Sigmoid colon (tissue), 7 donors: ENCODE measurements around the gene IL1RAPL2. TPM values are rescaled to one million over a fixed set of nuclear protein-coding genes. Genes with fewer than 3 reads are reported as not detected.

Experiments used
- DNase-seq: peaks from one replicate; pipeline ENCODE4 v3.0.0-alpha.2; 2019
- H3K27ac ChIP-seq, 4 donors: fragments of 200-600 bp; sonication (generic); one replicate each; pipeline ENCODE4 v1.5.1; 2016 to 2019; ENCODE audit warnings: mild to moderate bottlenecking in 1 of 4
- H3K27me3 ChIP-seq, 3 donors: fragments of 200-600 bp; sonication (generic); one replicate each; pipeline ENCODE4 v1.5.1; 2019; ENCODE audit warnings: mild to moderate bottlenecking in 1 of 3
- H3K36me3 ChIP-seq, 4 donors: fragments of 200-600 bp; sonication (generic); one replicate each; pipeline ENCODE4 v1.5.1; 2016 to 2019
- H3K4me1 ChIP-seq, 4 donors: fragments of 200-600 bp; sonication (generic); one replicate each; pipeline ENCODE4 v1.5.1; 2017 to 2019
- H3K4me3 ChIP-seq, 4 donors: fragments of 200-600 bp; sonication (generic); one replicate each; pipeline ENCODE4 v1.5.1; 2017 to 2019; ENCODE audit warnings: mild to moderate bottlenecking in 2 of 4, moderate library complexity in 1 of 4
- H3K9me3 ChIP-seq, 4 donors: fragments of 200-600 bp in 3 of 4; sonication (generic) in 3 of 4; one replicate each; pipeline versions ENCODE4 v1.5.1 to v1.6.1; 2013 to 2019
- EP300 ChIP-seq, 4 donors: sonication (generic); formaldehyde crosslinking; IDR thresholded peaks; one replicate each; pipeline ENCODE4 v1.6.1; 2017; ENCODE audit warnings: antibody characterized with exemption in 4 of 4
- POLR2A ChIP-seq, 2 donors: fragments of 450-650 bp; IDR thresholded peaks; one replicate each; pipeline ENCODE4 v1.6.1; 2016; ENCODE audit warnings: antibody characterized with exemption in 2 of 2, mild to moderate bottlenecking in 2 of 2, moderate library complexity in 2 of 2
- POLR2AphosphoS5 ChIP-seq, 4 donors: sonication (generic); formaldehyde crosslinking; IDR thresholded peaks; one replicate each; pipeline ENCODE4 v1.6.1; 2017; ENCODE audit warnings: antibody characterized with exemption in 4 of 4
- WGBS, 2 donors: extraction: QIAGEN DNeasy Blood & Tissue Kit; methylation state at CpG; one replicate each; pipeline ENCODE4 v1.1.7; 2013; 5-methylcytosine and 5-hydroxymethylcytosine counted together
- intact Hi-C: fragments of 100-400 bp; cut with DNase I; formaldehyde crosslinking; loops from one replicate; pipeline ENCODE4 v1.15.1; 2023
- polyA plus RNA-seq, 3 donors: library from polyadenylated mRNA; stranded (reverse); fragments of 200-250 nt; gene quantifications; one replicate each; pipeline ENCODE4 v1.2.3, GENCODE V29; 2013
- total RNA-seq, 4 donors: library from RNA; depleted of rRNA; stranded (reverse); fragments of >200 nt; gene quantifications; one replicate each; pipeline ENCODE4 v1.1.0, GENCODE V29; 2016
- TF ChIP-seq, protein P1 (sequence below), 4 experiments: fragments of 450-650 bp in 3 of 4; fragments of 200-600 bp in 1 of 4; IDR thresholded peaks; one replicate each; pipeline ENCODE4 v1.5.1; 2016 to 2019; ENCODE audit warnings: antibody characterized with exemption in 4 of 4, mild to moderate bottlenecking in 3 of 4, moderate library complexity in 2 of 4
- donor health status: healthy with polysubstance abuse.
- donor health status: Bipolar disorder and iron deficiency.
- donor health status: healthy.

IL1RAPL2 gene
- total and polyA plus RNA-seq, 7 donors: 0.01 to 1.1 (median 0.79) TPM; not detected in 3

DNA sequence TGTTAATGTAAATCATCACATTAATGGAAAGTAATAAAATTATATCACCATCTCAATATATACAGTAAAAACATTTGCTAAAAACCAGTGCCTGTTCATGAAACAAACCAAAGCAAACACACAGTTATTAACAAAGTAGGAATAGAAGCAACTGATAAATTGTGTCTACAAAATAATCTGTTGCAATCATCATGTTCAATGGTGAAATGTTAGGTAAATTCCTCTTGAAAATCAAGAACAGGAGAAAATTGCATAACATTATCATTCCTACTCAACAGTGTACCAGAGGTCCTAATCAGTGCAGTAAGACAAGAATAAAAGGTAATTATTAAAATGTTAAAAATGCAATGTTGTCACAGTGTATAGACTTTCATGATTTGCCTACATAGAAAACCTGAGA is 402.2 kb downstream of the IL1RAPL2 start:
- Histone ChIP-seq H3K27me3 (no peaks in the 10 kb centered on the region), H3K9me3 (no peaks in the 10 kb centered on the region), H3K36me3 (no peaks in the 10 kb centered on the region), H3K4me3 (no peak overlapping the region), H3K4me1 (no peaks in the 10 kb centered on the region), H3K27ac (no peak overlapping the region)
- no peak for DNase-seq
- intact Hi-C loops: no loop called here
- TF ChIP-seq EP300 (IDR thresholded peaks at IDR 0.05) (no peak), POLR2A (IDR thresholded peaks at IDR 0.05) (no peak), POLR2AphosphoS5 (IDR thresholded peaks at IDR 0.05) (no peak)
- TF ChIP-seq, protein P1, sequence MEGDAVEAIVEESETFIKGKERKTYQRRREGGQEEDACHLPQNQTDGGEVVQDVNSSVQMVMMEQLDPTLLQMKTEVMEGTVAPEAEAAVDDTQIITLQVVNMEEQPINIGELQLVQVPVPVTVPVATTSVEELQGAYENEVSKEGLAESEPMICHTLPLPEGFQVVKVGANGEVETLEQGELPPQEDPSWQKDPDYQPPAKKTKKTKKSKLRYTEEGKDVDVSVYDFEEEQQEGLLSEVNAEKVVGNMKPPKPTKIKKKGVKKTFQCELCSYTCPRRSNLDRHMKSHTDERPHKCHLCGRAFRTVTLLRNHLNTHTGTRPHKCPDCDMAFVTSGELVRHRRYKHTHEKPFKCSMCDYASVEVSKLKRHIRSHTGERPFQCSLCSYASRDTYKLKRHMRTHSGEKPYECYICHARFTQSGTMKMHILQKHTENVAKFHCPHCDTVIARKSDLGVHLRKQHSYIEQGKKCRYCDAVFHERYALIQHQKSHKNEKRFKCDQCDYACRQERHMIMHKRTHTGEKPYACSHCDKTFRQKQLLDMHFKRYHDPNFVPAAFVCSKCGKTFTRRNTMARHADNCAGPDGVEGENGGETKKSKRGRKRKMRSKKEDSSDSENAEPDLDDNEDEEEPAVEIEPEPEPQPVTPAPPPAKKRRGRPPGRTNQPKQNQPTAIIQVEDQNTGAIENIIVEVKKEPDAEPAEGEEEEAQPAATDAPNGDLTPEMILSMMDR (IDR thresholded peaks at IDR 0.05): no peak

DNA sequence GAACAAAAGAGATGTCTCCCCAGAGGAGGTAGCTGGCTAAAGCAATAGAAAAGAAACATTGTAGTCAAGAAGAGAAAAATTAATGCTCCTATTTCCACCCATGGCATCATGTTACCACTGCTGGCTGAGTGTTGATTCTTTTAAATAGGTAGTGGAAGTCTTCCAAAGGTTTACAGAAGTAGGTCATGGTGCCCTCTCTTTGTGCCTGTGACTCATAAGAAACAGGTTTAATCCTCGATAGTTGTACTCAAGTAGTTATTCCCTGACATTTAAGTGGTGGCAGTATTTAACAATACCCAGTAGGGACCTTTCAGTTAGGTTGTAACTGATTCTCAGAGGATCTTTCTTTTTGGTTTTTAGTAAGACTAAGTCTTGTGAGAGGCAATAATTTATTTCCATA is 406.7 kb downstream of the IL1RAPL2 start:
- no peak overlapping the region for H3K4me3 ChIP-seq
- H3K9me3 ChIP-seq: no peaks in the 10 kb centered on the region
- TF ChIP-seq POLR2AphosphoS5 (IDR thresholded peaks at IDR 0.05) (no peak), EP300 (IDR thresholded peaks at IDR 0.05) (no peak), POLR2A (IDR thresholded peaks at IDR 0.05) (no peak)
- TF ChIP-seq, protein P1 (IDR thresholded peaks at IDR 0.05): no peak
- intact Hi-C loops: no loop called here
- WGBS, 2 donors: 44 to 75% methylated on average over 1 of the region's 1 CpG
- H3K27me3 ChIP-seq: no peaks in the 10 kb centered on the region
- no peaks in the 10 kb centered on the region for H3K36me3 ChIP-seq
- no peak overlapping the region for H3K27ac ChIP-seq
- DNase-seq: no peak
- no peaks in the 10 kb centered on the region for H3K4me1 ChIP-seq

DNA sequence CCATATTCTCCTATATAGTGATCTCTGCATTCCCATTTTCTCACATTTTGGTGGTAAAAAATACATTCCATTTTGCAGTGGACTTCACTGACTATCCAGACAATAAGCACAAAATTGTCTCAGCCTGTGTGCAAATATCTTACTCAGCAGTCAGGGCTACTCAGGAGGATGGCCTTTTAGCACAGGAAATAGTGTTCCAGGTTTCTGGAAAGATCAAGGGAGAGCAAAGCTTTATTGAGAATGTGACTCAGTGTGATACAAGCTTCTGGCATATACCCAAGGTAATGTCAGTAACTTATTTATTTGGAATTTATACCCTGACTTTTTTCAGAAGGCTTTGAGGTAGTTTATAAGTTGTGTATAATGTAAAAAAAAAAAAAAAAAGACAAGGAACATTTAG is 421.1 kb downstream of the IL1RAPL2 start:
- no peak overlapping the region for H3K27ac ChIP-seq
- no peak overlapping the region for H3K4me3 ChIP-seq
- H3K36me3 ChIP-seq: no peaks in the 10 kb centered on the region
- TF ChIP-seq POLR2AphosphoS5 (IDR thresholded peaks at IDR 0.05) (no peak), EP300 (IDR thresholded peaks at IDR 0.05) (no peak)
- TF ChIP-seq, protein P1 (IDR thresholded peaks at IDR 0.05): no peak
- DNase-seq: no peak
- intact Hi-C loops: no loop called here
- no peaks in the 10 kb centered on the region for H3K27me3 ChIP-seq
- H3K4me1 ChIP-seq: no peaks in the 10 kb centered on the region
- H3K9me3 ChIP-seq: no peaks in the 10 kb centered on the region

DNA sequence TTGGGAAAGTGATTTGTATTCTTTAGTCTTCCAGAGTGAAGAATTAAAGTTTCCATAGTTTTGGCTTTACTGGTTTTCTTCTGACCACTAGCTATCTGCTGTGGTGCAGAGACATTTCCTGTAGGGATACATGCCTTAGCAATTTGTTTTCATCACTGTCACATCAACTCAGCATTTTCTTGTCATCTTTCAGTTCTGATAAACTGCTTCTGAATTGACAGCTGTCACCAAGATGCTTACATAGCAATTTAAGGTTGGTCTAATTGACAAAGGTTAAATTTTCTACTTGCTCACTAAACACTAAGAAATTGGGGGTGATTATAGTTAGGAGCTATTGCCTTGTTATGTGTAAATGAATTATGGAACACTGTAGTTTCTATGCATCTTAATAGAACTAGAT is 422.0 kb downstream of the IL1RAPL2 start:
- intact Hi-C loops: no loop called here
- no peaks in the 10 kb centered on the region for H3K36me3 ChIP-seq
- no peaks in the 10 kb centered on the region for H3K4me1 ChIP-seq
- no peak overlapping the region for H3K4me3 ChIP-seq
- no peak overlapping the region for H3K27ac ChIP-seq
- TF ChIP-seq POLR2AphosphoS5 (IDR thresholded peaks at IDR 0.05): no peak
- no peak for TF ChIP-seq EP300 (IDR thresholded peaks at IDR 0.05)
- TF ChIP-seq POLR2A (IDR thresholded peaks at IDR 0.05): no peak
- TF ChIP-seq, protein P1 (IDR thresholded peaks at IDR 0.05): no peak
- H3K9me3 ChIP-seq: no peaks in the 10 kb centered on the region
- DNase-seq: no peak
- H3K27me3 ChIP-seq: no peaks in the 10 kb centered on the region

DNA sequence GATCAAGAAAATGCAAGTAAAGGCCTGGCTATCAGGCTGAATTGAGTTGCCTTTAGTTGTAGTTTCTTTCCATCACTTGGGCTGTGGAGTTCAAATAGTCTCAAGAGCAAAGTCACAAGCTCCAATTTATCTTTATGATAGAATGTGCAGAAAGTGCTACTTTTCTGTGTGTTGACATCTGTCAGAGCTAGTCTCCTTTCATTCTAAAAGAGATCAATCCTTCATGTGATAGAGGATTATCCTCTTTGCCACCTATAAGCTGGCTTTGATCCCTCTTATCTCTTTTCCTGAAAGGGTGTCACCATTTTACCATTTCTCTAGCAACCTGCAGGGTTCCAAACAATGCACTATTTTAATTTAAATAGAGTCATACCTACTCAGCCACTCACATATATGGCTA is 429.5 kb downstream of the IL1RAPL2 start:
- intact Hi-C loops: no loop called here
- H3K4me1 ChIP-seq: no peaks in the 10 kb centered on the region
- TF ChIP-seq, protein P1 (IDR thresholded peaks at IDR 0.05): no peak
- TF ChIP-seq POLR2AphosphoS5 (IDR thresholded peaks at IDR 0.05) (no peak), POLR2A (IDR thresholded peaks at IDR 0.05) (no peak), EP300 (IDR thresholded peaks at IDR 0.05) (no peak)

More for the DNA sequence above, 429.5 kb downstream of the IL1RAPL2 start:
- Histone ChIP-seq H3K27ac (no peak overlapping the region), H3K27me3 (no peaks in the 10 kb centered on the region), H3K4me3 (no peak overlapping the region), H3K9me3 (no peaks in the 10 kb centered on the region), H3K36me3 (no peaks in the 10 kb centered on the region)
- no peak for DNase-seq
